NK-92 treated with Interleukin-12 subunit alpha and Interleukin-12 subunit beta, amount 100 ng/mL, for 24 hours (cell line): ENCODE measurements around the gene KLF11.
"Not testable (repeated sequence)": the region's sequence is repeated elsewhere in the genome, so short reads cannot be mapped to it uniquely, and the experiment has no call there.

Source experiments
- DNase-seq: peaks from one replicate; lab custom pipeline; 2025; lab: John Stamatoyannopoulos, UW

The KLF11 gene

GRCh38 chr2:10009811-10010781, 33.3 kb upstream of the KLF11 start:
- DNase-seq, result no peak

GRCh38 chr2:10010861-10011605, 32.3 kb upstream of the KLF11 start:
- not testable (repeated sequence) for DNase-seq

GRCh38 chr2:10011606-10012325, 31.6 kb upstream of the KLF11 start:
- not testable (repeated sequence) for DNase-seq

- not testable (repeated sequence) for DNase-seq
These were observed 30.9 kb upstream of the KLF11 start for GRCh38 chr2:10012366-10012962.

GRCh38 chr2:10012963-10013461, 30.3 kb upstream of the KLF11 start:
- no peak for DNase-seq

- not testable (repeated sequence) for DNase-seq
These were observed 29.5 kb upstream of the KLF11 start for GRCh38 chr2:10013651-10014417.

- no peak for DNase-seq
These were observed 28.7 kb upstream of the KLF11 start for GRCh38 chr2:10014418-10015190.

- not testable (repeated sequence) for DNase-seq
These were observed 27.9 kb upstream of the KLF11 start for GRCh38 chr2:10015376-10015989.

- no peak for DNase-seq
These were observed 27.1 kb upstream of the KLF11 start for GRCh38 chr2:10016001-10016801.

- no peak for DNase-seq
These were observed 26.5 kb upstream of the KLF11 start for GRCh38 chr2:10016802-10017258.

GRCh38 chr2:10017313-10017941, 25.9 kb upstream of the KLF11 start:
- no peak for DNase-seq

GRCh38 chr2:10019174-10019573, 24.2 kb upstream of the KLF11 start:
- no peak for DNase-seq

- DNase-seq, result no peak
These were observed 23.5 kb upstream of the KLF11 start for GRCh38 chr2:10019602-10020400.

GRCh38 chr2:10022041-10022421, 21.3 kb upstream of the KLF11 start:
- DNase-seq, result no peak

GRCh38 chr2:10022445-10022844, 20.9 kb upstream of the KLF11 start:
- no peak for DNase-seq

GRCh38 chr2:10022966-10023662, 20.2 kb upstream of the KLF11 start:
- no peak for DNase-seq
